ENCODE data around the gene OR5H6.

DNA sequence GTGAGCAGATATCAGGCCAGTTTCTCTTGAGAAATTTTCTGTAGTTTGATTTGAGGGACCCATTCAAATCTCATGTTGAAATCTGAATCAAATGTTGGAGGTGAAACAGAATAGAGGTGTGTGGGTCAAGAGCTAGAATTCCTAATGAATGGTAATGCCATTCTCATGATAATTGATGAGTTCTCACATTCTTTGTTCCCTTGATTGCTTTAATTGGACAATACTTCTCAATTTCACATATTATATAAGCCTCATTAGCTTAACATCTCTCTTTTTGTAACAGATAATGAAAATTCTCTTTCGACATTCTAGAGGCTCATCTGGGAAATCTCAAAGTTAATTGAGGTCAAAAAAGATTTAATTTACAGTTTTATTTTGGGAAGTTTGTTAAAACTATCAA lies 21.9 kb upstream of the OR5H6 start:
- TF ChIP-seq, protein P1, sequence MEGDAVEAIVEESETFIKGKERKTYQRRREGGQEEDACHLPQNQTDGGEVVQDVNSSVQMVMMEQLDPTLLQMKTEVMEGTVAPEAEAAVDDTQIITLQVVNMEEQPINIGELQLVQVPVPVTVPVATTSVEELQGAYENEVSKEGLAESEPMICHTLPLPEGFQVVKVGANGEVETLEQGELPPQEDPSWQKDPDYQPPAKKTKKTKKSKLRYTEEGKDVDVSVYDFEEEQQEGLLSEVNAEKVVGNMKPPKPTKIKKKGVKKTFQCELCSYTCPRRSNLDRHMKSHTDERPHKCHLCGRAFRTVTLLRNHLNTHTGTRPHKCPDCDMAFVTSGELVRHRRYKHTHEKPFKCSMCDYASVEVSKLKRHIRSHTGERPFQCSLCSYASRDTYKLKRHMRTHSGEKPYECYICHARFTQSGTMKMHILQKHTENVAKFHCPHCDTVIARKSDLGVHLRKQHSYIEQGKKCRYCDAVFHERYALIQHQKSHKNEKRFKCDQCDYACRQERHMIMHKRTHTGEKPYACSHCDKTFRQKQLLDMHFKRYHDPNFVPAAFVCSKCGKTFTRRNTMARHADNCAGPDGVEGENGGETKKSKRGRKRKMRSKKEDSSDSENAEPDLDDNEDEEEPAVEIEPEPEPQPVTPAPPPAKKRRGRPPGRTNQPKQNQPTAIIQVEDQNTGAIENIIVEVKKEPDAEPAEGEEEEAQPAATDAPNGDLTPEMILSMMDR (IDR thresholded peaks at IDR 0.05), result no peak
- TF ChIP-seq POLR2A (IDR thresholded peaks at IDR 0.05), result no peak
